OCI-LY7 (cell line): ENCODE measurements around the gene UHRF1. TPM values are rescaled to one million over a fixed set of nuclear protein-coding genes. Genes with fewer than 3 reads are reported as not detected.

ENCODE experiments used
- BruUV-seq: library from RNA; stranded (reverse); fragments of 400-500 nt; replicated peaks from 2 replicates; lab custom pipeline; 2021; lab: Mats Ljungman, UMichigan
- CTCF ChIA-PET: fragments of 300-600 bp; sonication (Branson Sonifier 250); formaldehyde crosslinking; loops from one replicate; lab custom pipeline; 2022; ENCODE audit warnings: antibody characterized with exemption; ENCODE audit not compliant: unreplicated experiment; lab: Charles Lee
- POLR2A ChIA-PET: fragments of 300-600 bp; sonication (Branson Sonifier 250); formaldehyde crosslinking; loops from one replicate; lab custom pipeline; 2022; ENCODE audit warnings: antibody characterized with exemption; lab: Charles Lee
- DNase-seq: peaks from one replicate; pipeline ENCODE4 v3.0.0-alpha.2; 2015; ENCODE audit warnings: low spot score
- H2AFZ ChIP-seq: fragments of 200-600 bp; sonication (generic), shearing (Covaris generic); 2 replicates; pipeline ENCODE4 v1.6.1; 2014; ENCODE audit warnings: mild to moderate bottlenecking, antibody characterized with exemption, low read length, moderate library complexity
- H3K27ac ChIP-seq: fragments of 200-600 bp; sonication (generic); 2 replicates; pipeline ENCODE4 v1.5.1; 2014; ENCODE audit warnings: mixed run types, low read depth, mild to moderate bottlenecking, moderate library complexity, low read length, inconsistent platforms; ENCODE audit not compliant: poor library complexity, severe bottlenecking
- H3K36me3 ChIP-seq: fragments of 200-600 bp; sonication (generic); 2 replicates; pipeline ENCODE4 v1.6.1; 2014; ENCODE audit warnings: mild to moderate bottlenecking, antibody characterized with exemption, low read length, moderate library complexity, mixed read lengths; ENCODE audit not compliant: insufficient read depth
- H3K4me1 ChIP-seq: fragments of 200-600 bp; sonication (generic); 2 replicates; pipeline ENCODE4 v1.5.1; 2014; ENCODE audit warnings: mild to moderate bottlenecking, low read length; ENCODE audit not compliant: insufficient read depth, poor library complexity, severe bottlenecking
- H3K4me2 ChIP-seq: fragments of 200-600 bp; sonication (generic); 2 replicates; pipeline ENCODE4 v1.6.1; 2014; ENCODE audit warnings: mild to moderate bottlenecking, low read length
- H3K4me3 ChIP-seq: fragments of 200-600 bp; sonication (generic); 2 replicates; pipeline ENCODE4 v1.5.1; 2014; ENCODE audit warnings: mild to moderate bottlenecking, low read depth, low read length; ENCODE audit not compliant: poor library complexity, severe bottlenecking
- H3K79me2 ChIP-seq: fragments of 200-600 bp; sonication (generic); 2 replicates; pipeline ENCODE4 v1.6.1; 2016; ENCODE audit warnings: low read depth, mild to moderate bottlenecking, low read length, moderate library complexity, mixed read lengths; ENCODE audit not compliant: insufficient read depth
- H3K9me2 ChIP-seq: fragments of 200-600 bp; sonication (generic); 2 replicates; pipeline ENCODE4 v1.6.1; 2016; ENCODE audit warnings: mild to moderate bottlenecking, low read length, mixed read lengths; ENCODE audit not compliant: insufficient read depth
- H3K9me3 ChIP-seq: fragments of 200-600 bp; sonication (generic); 2 replicates; pipeline ENCODE4 v1.6.1; 2014; ENCODE audit warnings: mild to moderate bottlenecking, mixed run types, low read length, mixed read lengths
- H4K20me1 ChIP-seq: fragments of 200-600 bp; sonication (generic); 2 replicates; pipeline ENCODE4 v1.6.1; 2014; ENCODE audit warnings: mild to moderate bottlenecking, antibody characterized with exemption, low read length, moderate library complexity, mixed read lengths; ENCODE audit not compliant: insufficient read depth
- EZH2phosphoT487 ChIP-seq: fragments of 200-600 bp; sonication (generic); IDR thresholded peaks from 2 replicates; pipeline ENCODE4 v1.6.1; 2018; ENCODE audit warnings: low read depth, borderline replicate concordance, mild to moderate bottlenecking, mixed run types, antibody characterized with exemption, low read length, moderate library complexity, mixed read lengths
- intact Hi-C: fragments of 100-400 bp; cut with micrococcal nuclease; formaldehyde crosslinking; loops from one replicate; pipeline ENCODE4 v1.10.0; 2022; ENCODE audit not compliant: unreplicated experiment
- total RNA-seq, 2 experiments: library from RNA; depleted of rRNA in 1 of 2; stranded (reverse); fragments of >200 nt in 1 of 2; shearing (Covaris generic) in 1 of 2; gene quantifications; 2 replicates each; pipeline ENCODE4 v1.2.3, GENCODE V29; 2014 to 2022
- TF ChIP-seq, protein P1 (sequence below): fragments of 200-600 bp; sonication (generic); conservative IDR thresholded peaks from 2 replicates; pipeline ENCODE4 v1.5.1; 2014; ENCODE audit warnings: mild to moderate bottlenecking, antibody characterized with exemption, low read length, moderate library complexity, mixed read lengths

Gene UHRF1
- total RNA-seq, 2 experiments from 2014 or later: 141 to 186 TPM

DNA sequence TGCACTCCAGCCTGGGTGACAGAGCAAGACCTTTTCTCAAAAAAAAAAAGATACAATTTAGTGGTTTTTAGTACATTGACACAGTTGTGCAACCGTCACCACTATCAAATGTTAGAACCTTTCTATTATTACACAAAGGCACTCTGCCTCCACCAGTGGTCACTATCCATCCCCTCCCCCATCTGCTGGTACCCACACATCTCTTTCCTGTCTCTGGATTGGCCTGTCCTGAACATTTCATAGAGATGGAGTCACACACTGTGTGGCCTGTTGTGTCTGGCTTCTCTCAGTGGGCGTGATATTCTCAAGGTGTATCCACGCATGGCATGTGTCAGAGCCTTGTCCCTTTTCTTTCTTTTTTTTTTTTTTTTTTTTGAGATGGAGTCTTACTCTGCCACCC, 70.8 kb downstream of the UHRF1 start:
- CTCF ChIA-PET: no interaction called here
- TF ChIP-seq, protein P1, sequence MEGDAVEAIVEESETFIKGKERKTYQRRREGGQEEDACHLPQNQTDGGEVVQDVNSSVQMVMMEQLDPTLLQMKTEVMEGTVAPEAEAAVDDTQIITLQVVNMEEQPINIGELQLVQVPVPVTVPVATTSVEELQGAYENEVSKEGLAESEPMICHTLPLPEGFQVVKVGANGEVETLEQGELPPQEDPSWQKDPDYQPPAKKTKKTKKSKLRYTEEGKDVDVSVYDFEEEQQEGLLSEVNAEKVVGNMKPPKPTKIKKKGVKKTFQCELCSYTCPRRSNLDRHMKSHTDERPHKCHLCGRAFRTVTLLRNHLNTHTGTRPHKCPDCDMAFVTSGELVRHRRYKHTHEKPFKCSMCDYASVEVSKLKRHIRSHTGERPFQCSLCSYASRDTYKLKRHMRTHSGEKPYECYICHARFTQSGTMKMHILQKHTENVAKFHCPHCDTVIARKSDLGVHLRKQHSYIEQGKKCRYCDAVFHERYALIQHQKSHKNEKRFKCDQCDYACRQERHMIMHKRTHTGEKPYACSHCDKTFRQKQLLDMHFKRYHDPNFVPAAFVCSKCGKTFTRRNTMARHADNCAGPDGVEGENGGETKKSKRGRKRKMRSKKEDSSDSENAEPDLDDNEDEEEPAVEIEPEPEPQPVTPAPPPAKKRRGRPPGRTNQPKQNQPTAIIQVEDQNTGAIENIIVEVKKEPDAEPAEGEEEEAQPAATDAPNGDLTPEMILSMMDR: no peak
- TF ChIP-seq EZH2phosphoT487: no peak
- no peak overlapping the region for H3K27ac ChIP-seq
- peaks cover 9% of the 10 kb centered on the region; the same call in 1 of the 2 replicates for H3K36me3 ChIP-seq
- no peak for DNase-seq
- no peaks in the 10 kb centered on the region for H3K9me2 ChIP-seq
- H3K4me1 ChIP-seq: peaks cover 22% of the 10 kb centered on the region
- intact Hi-C loops: no loop called here
- no peak overlapping the region for H3K4me2 ChIP-seq
- H3K79me2 ChIP-seq: no peaks in the 10 kb centered on the region
- no peaks in the 10 kb centered on the region for H4K20me1 ChIP-seq
- H3K9me3 ChIP-seq: no peaks in the 10 kb centered on the region
- H3K4me3 ChIP-seq: no peak overlapping the region
- H2AFZ ChIP-seq: no peak overlapping the region
- POLR2A ChIA-PET: no interaction called here
- BruUV-seq: no TSS peak

DNA sequence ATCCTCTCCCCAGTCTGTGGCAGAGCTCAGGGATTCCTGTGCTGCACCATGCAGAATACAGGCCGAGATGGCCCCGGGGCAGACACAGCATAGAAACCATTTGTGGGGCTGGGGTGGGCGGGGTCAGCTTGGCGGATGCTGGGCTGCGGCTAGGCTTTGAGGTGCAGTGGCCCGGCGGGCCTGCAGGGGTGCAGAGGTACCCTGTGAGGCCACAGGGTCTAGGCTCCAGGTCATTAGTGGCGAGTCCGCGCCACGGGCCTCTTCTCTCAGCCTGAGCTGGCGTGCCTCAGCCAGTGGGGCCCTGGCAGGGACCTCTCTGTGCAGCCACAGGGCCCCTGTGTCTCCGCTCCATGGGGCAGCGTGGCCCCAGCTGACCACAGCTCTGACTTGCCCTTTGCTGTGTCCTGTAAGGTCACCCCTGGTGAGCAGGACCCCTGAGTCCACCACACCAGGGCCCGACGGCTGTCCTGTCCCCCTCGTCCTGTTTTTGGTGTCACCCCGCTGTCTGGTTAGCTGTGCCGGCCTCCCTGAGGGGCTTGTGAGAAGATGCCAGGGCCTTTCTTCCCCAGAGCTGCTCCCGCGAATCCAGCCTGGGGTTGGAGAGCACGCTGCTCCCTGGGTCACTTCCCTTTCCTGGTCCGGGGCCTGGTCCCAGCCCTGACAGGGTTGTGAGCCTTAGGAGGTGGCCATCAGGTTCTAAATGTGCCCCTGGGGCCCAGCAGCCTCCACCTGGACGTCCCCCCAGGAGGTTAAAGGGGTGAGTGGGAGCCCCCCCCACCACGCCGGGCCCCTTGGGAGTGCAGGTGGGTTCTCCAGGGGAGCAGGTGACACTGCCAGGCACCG, 71.8 kb downstream of the UHRF1 start:
- intact Hi-C loops: no loop called here
- peaks cover 22% of the 10 kb centered on the region for H3K4me1 ChIP-seq
- peak overlapping the region; percentile 33; the same call in 1 of the 2 replicates for H3K4me2 ChIP-seq
- TF ChIP-seq, protein P1: no peak
- TF ChIP-seq EZH2phosphoT487: no peak
- H3K79me2 ChIP-seq: no peaks in the 10 kb centered on the region
- POLR2A ChIA-PET: no interaction called here
- H3K9me2 ChIP-seq: no peaks in the 10 kb centered on the region
- no peak overlapping the region for H3K27ac ChIP-seq
- no peak overlapping the region for H3K4me3 ChIP-seq
- no peaks in the 10 kb centered on the region for H3K9me3 ChIP-seq
- DNase-seq: no peak
- CTCF ChIA-PET: no interaction called here
- no TSS peak for BruUV-seq
- H4K20me1 ChIP-seq: no peaks in the 10 kb centered on the region
- H2AFZ ChIP-seq: no peak overlapping the region
- peaks cover 9% of the 10 kb centered on the region; the same call in 1 of the 2 replicates for H3K36me3 ChIP-seq

DNA sequence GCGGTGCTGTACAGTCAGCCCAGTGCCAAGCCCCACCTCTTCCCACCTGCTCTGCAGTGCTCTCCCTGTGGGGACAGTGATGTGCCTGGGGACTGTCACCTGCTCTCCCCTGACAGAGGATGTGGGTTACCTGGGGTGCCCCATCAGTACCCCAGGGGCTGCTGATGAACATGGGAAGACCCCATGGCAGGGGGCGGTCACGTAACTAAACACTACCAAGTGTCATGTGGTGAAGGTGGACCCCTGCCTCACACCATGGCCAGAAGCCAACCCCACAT, 72.3 kb downstream of the UHRF1 start:
- H4K20me1 ChIP-seq: no peaks in the 10 kb centered on the region
- H3K4me1 ChIP-seq: peaks cover 22% of the 10 kb centered on the region
- POLR2A ChIA-PET: no interaction called here
- H2AFZ ChIP-seq: no peak overlapping the region
- no peaks in the 10 kb centered on the region for H3K79me2 ChIP-seq
- CTCF ChIA-PET: no interaction called here
- H3K9me3 ChIP-seq: no peaks in the 10 kb centered on the region
- intact Hi-C loops: no loop called here
- no TSS peak for BruUV-seq
- peak; percentile 28 for DNase-seq
- H3K4me2 ChIP-seq: peak overlapping the region; percentile 33; the same call in 1 of the 2 replicates
- no peak overlapping the region for H3K4me3 ChIP-seq
- H3K36me3 ChIP-seq: peaks cover 9% of the 10 kb centered on the region; the same call in 1 of the 2 replicates
- TF ChIP-seq, protein P1: no peak
- TF ChIP-seq EZH2phosphoT487: no peak
- H3K9me2 ChIP-seq: no peaks in the 10 kb centered on the region
- no peak overlapping the region for H3K27ac ChIP-seq
